GM23338 (cell line): Measurements from ENCODE around the gene OR6K2. TPM values are rescaled to one million over a fixed set of nuclear protein-coding genes. Genes with fewer than 3 reads are reported as not detected.

Experiments
- ATAC-seq: fragments of 200-7000 bp; cut with Tn5 transposase; 3 replicates; pipeline ENCODE4 v1.9.1; 2020
- DNase-seq: peaks from one replicate; pipeline ENCODE4 v3.0.0-alpha.2; 2015; ENCODE audit warnings: low spot score
- H2AFZ ChIP-seq: fragments of 200-600 bp; sonication (generic); 2 replicates; pipeline ENCODE4 v1.8.0; 2016; ENCODE audit warnings: antibody characterized with exemption, mild to moderate bottlenecking, moderate library complexity
- H3F3A ChIP-seq: fragments of 200-600 bp; sonication (generic); replicated peaks from 2 replicates; pipeline ENCODE4 v1.8.0; 2017; ENCODE audit warnings: antibody characterized with exemption, mixed run types, low read depth
- H3K27ac ChIP-seq: fragments of 200-600 bp; sonication (generic); 2 replicates; pipeline ENCODE4 v1.6.1; 2016; ENCODE audit warnings: low read depth
- H3K27me3 ChIP-seq: fragments of 200-600 bp; sonication (generic); 2 replicates; pipeline ENCODE4 v1.8.0; 2016; ENCODE audit warnings: mild to moderate bottlenecking, mixed run types, moderate library complexity; ENCODE audit not compliant: insufficient read depth
- H3K36me3 ChIP-seq: fragments of 200-600 bp; sonication (generic); 2 replicates; pipeline ENCODE4 v1.8.0; 2016; ENCODE audit warnings: mild to moderate bottlenecking; ENCODE audit not compliant: insufficient read depth
- H3K4me1 ChIP-seq: fragments of 200-600 bp; sonication (generic); 2 replicates; pipeline ENCODE4 v1.8.0; 2016; ENCODE audit warnings: mild to moderate bottlenecking, moderate library complexity; ENCODE audit not compliant: insufficient read depth
- H3K4me2 ChIP-seq: fragments of 200-600 bp; sonication (generic); 2 replicates; pipeline ENCODE4 v1.7.1; 2017; ENCODE audit warnings: mixed run types
- H3K4me3 ChIP-seq: fragments of 200-600 bp; sonication (generic); 2 replicates; pipeline ENCODE4 v1.6.1; 2016; ENCODE audit warnings: mixed run types
- H3K79me2 ChIP-seq: fragments of 200-600 bp; sonication (generic); replicated peaks from 2 replicates; pipeline ENCODE4 v1.8.0; 2017; ENCODE audit warnings: mild to moderate bottlenecking; ENCODE audit not compliant: insufficient read depth
- H3K9me2 ChIP-seq: fragments of 200-600 bp; sonication (generic); 2 replicates; pipeline ENCODE4 v1.8.0; 2017; ENCODE audit not compliant: insufficient read depth
- H4K20me1 ChIP-seq: fragments of 200-600 bp; sonication (generic); replicated peaks from 2 replicates; pipeline ENCODE4 v1.8.0; 2017; ENCODE audit warnings: mild to moderate bottlenecking; ENCODE audit not compliant: insufficient read depth
- H3K27ac Mint-ChIP-seq: 2 replicates; pipeline ENCODE4 v1.8.0; 2020; ENCODE audit warnings: inconsistent platforms, mild to moderate bottlenecking, moderate library complexity, mixed read lengths
- H3K27me3 Mint-ChIP-seq: 3 replicates; pipeline ENCODE4 v1.8.0; 2022; ENCODE audit warnings: low read depth, mild to moderate bottlenecking, moderate library complexity, mixed read lengths, inconsistent platforms; ENCODE audit not compliant: insufficient read depth, poor library complexity
- H3K36me3 Mint-ChIP-seq: 3 replicates; pipeline ENCODE4 v1.8.0; 2021; ENCODE audit warnings: low read depth, mild to moderate bottlenecking, inconsistent platforms, moderate library complexity, mixed read lengths
- H3K4me1 Mint-ChIP-seq: 3 replicates; pipeline ENCODE4 v1.8.0; 2020; ENCODE audit warnings: mild to moderate bottlenecking, inconsistent platforms, mixed read lengths
- H3K4me3 Mint-ChIP-seq: 3 replicates; pipeline ENCODE4 v1.8.0; 2021; ENCODE audit warnings: moderate library complexity, mild to moderate bottlenecking, inconsistent platforms, mixed read lengths
- H3K9me3 Mint-ChIP-seq: 3 replicates; pipeline ENCODE4 v1.8.0; 2020; ENCODE audit warnings: moderate library complexity, mild to moderate bottlenecking, inconsistent platforms, mixed read lengths
- CREB1 ChIP-seq: fragments of 250-450 bp; sonication (Bioruptor Pico); IDR thresholded peaks from 2 replicates; pipeline ENCODE4 v1.5.0; 2020; ENCODE audit warnings: low read depth, mild to moderate bottlenecking, moderate library complexity
- EZH2 ChIP-seq: fragments of 200-600 bp; sonication (generic); IDR thresholded peaks from one replicate; pipeline ENCODE4 v1.8.0; 2017; ENCODE audit warnings: antibody characterized with exemption, mild to moderate bottlenecking, low read depth; ENCODE audit not compliant: unreplicated experiment
- EZH2phosphoT487 ChIP-seq: fragments of 200-600 bp; sonication (generic); IDR thresholded peaks from one replicate; pipeline ENCODE4 v1.8.1; 2018; ENCODE audit warnings: antibody characterized with exemption; ENCODE audit not compliant: unreplicated experiment
- JUNB ChIP-seq: IDR thresholded peaks from one replicate; pipeline ENCODE4 v1.6.1; 2016; ENCODE audit warnings: antibody characterized with exemption; ENCODE audit not compliant: unreplicated experiment
- NANOG ChIP-seq: IDR thresholded peaks from 2 replicates; pipeline ENCODE4 v1.6.1; 2016; ENCODE audit warnings: antibody characterized with exemption, borderline replicate concordance
- POLR2AphosphoS5 ChIP-seq: IDR thresholded peaks from 2 replicates; pipeline ENCODE4 v1.6.1; 2016; ENCODE audit warnings: antibody characterized with exemption, low read depth
- ZNF114 ChIP-seq: fragments of 250-450 bp; sonication (Bioruptor Pico); IDR thresholded peaks from 2 replicates; pipeline ENCODE4 v1.5.0; 2020; ENCODE audit warnings: mild to moderate bottlenecking, moderate library complexity
- ZNF331 ChIP-seq: fragments of 250-450 bp; sonication (Bioruptor Pico); IDR thresholded peaks from 2 replicates; pipeline ENCODE4 v1.5.0; 2020; ENCODE audit warnings: low read depth, mild to moderate bottlenecking, moderate library complexity
- polyA plus RNA-seq: library from polyadenylated mRNA; unstranded; fragments of >200 nt; fragmentation: Nextera tagmentation; extraction: Ambion mirVana; gene quantifications from 2 replicates; pipeline ENCODE4 v1.2.1, GENCODE V29; 2016
- total RNA-seq: library from RNA; depleted of rRNA; stranded (reverse); fragments of >200 nt; shearing (Covaris generic); gene quantifications from 2 replicates; pipeline ENCODE4 v1.2.3, GENCODE V29; 2014
- TF ChIP-seq, protein P1 (sequence below): IDR thresholded peaks from one replicate; pipeline ENCODE4 v1.6.1; 2018; ENCODE audit warnings: antibody characterized with exemption; ENCODE audit not compliant: unreplicated experiment
- TF ChIP-seq, protein P2 (sequence below): IDR thresholded peaks from 2 replicates; pipeline ENCODE4 v1.6.1; 2016; ENCODE audit warnings: antibody characterized with exemption

Gene OR6K2
- total and polyA plus RNA-seq, 2 experiments from 2014 or later = not detected

DNA sequence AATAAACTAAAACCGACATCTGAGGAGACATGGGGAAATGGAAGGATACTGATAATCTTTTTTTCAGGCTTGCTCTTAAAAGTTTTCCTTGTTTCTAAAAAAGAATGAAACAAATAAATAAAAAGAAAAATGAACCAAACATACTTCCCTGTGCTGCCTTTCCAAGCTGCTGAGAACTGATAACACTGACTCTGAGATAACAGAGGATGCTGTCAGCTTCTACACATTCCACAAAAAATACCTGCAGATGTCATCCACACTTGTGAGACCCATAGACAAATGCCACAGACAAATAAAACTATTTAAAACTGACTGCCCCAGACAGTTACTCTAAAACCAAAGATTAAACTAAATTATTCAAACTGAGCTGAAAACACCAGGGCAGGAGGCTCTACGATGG, 32.1 kb upstream of the OR6K2 start (continued):
- TF ChIP-seq EZH2 = no peak
- no peak for TF ChIP-seq EZH2phosphoT487
- no peak for TF ChIP-seq CREB1 (CRISPR knock-in tag)
- TF ChIP-seq, protein P1, sequence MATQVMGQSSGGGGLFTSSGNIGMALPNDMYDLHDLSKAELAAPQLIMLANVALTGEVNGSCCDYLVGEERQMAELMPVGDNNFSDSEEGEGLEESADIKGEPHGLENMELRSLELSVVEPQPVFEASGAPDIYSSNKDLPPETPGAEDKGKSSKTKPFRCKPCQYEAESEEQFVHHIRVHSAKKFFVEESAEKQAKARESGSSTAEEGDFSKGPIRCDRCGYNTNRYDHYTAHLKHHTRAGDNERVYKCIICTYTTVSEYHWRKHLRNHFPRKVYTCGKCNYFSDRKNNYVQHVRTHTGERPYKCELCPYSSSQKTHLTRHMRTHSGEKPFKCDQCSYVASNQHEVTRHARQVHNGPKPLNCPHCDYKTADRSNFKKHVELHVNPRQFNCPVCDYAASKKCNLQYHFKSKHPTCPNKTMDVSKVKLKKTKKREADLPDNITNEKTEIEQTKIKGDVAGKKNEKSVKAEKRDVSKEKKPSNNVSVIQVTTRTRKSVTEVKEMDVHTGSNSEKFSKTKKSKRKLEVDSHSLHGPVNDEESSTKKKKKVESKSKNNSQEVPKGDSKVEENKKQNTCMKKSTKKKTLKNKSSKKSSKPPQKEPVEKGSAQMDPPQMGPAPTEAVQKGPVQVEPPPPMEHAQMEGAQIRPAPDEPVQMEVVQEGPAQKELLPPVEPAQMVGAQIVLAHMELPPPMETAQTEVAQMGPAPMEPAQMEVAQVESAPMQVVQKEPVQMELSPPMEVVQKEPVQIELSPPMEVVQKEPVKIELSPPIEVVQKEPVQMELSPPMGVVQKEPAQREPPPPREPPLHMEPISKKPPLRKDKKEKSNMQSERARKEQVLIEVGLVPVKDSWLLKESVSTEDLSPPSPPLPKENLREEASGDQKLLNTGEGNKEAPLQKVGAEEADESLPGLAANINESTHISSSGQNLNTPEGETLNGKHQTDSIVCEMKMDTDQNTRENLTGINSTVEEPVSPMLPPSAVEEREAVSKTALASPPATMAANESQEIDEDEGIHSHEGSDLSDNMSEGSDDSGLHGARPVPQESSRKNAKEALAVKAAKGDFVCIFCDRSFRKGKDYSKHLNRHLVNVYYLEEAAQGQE = no peak
- TF ChIP-seq JUNB = no peak
- no peak for TF ChIP-seq ZNF114
- TF ChIP-seq, protein P2, sequence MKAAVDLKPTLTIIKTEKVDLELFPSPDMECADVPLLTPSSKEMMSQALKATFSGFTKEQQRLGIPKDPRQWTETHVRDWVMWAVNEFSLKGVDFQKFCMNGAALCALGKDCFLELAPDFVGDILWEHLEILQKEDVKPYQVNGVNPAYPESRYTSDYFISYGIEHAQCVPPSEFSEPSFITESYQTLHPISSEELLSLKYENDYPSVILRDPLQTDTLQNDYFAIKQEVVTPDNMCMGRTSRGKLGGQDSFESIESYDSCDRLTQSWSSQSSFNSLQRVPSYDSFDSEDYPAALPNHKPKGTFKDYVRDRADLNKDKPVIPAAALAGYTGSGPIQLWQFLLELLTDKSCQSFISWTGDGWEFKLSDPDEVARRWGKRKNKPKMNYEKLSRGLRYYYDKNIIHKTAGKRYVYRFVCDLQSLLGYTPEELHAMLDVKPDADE = no peak
- no peak for TF ChIP-seq ZNF331
- TF ChIP-seq NANOG = no peak

GRCh38 chr1:158731707-158732106, 31.3 kb upstream of the OR6K2 start:
- Histone ChIP-seq H3K36me3 (no peaks in the 10 kb centered on the region), H3K9me2 (no peaks in the 10 kb centered on the region; the same call in 1 of the 2 replicates), H3K27me3 (no peaks in the 10 kb centered on the region), H2AFZ (no peak overlapping the region), H3K4me1 (no peaks in the 10 kb centered on the region), H3K79me2 (no peaks in the 10 kb centered on the region), H3K4me3 (no peak overlapping the region), H3F3A (no peaks in the 10 kb centered on the region), H3K4me2 (no peak overlapping the region), H4K20me1 (no peaks in the 10 kb centered on the region), H3K27ac (no peak overlapping the region)
- Mint-ChIP-seq H3K27ac (no peak overlapping the region), H3K36me3 (no peaks in the 10 kb centered on the region), H3K27me3 (no peaks in the 10 kb centered on the region), H3K4me1 (no peaks in the 10 kb centered on the region), H3K4me3 (no peak overlapping the region), H3K9me3 (no peaks in the 10 kb centered on the region)
- DNase-seq (no peak), ATAC-seq (no peak)
- TF ChIP-seq NANOG (no peak), POLR2AphosphoS5 (no peak), EZH2phosphoT487 (no peak), JUNB (no peak), ZNF114 (no peak), ZNF331 (no peak)
- TF ChIP-seq, protein P1 = no peak
- TF ChIP-seq, protein P2 = no peak
